Coronary artery (tissue), 2 donors: ENCODE measurements around the gene HOXA4.

Experiments
- DNase-seq: peaks from one replicate; pipeline ENCODE4 v3.0.0-alpha.2; 2017; ENCODE audit warnings: low spot score
- H3K27ac ChIP-seq, 2 donors: fragments of 200-600 bp; sonication (generic); one replicate each; pipeline ENCODE4 v1.5.1; 2016 to 2019
- H3K4me3 ChIP-seq: fragments of 200-600 bp; sonication (generic); 2 replicates; pipeline ENCODE4 v1.5.1; 2016; ENCODE audit warnings: mild to moderate bottlenecking, moderate library complexity
- CTCF ChIP-seq: fragments of 200-600 bp; sonication (generic); IDR thresholded peaks from one replicate; pipeline ENCODE4 v1.5.1; 2019; ENCODE audit warnings: antibody characterized with exemption

Gene HOXA4

GRCh38 chr7:27107391-27108381 is 22.9 kb downstream of the HOXA4 start:
- H3K4me3 ChIP-seq = peak overlapping the region; percentile 49
- H3K27ac ChIP-seq = peak overlapping the region in 1 of 2 donors; percentile 77
- no peak for TF ChIP-seq CTCF
- DNase-seq = no peak

- no peak for TF ChIP-seq CTCF
- peak overlapping the region; percentile 63 for H3K4me3 ChIP-seq
- DNase-seq = no peak
- peak overlapping the region in 1 of 2 donors; percentile 64 for H3K27ac ChIP-seq
Observed at GRCh38 chr7:27106901-27107240, 23.7 kb downstream of the HOXA4 start.

- DNase-seq = no peak
- no peak for TF ChIP-seq CTCF
- Histone ChIP-seq H3K4me3 (peak overlapping the region; percentile 63), H3K27ac (peak overlapping the region in 1 of 2 donors; percentile 64)
Observed at GRCh38 chr7:27106181-27106900, 24.2 kb downstream of the HOXA4 start.

- H3K27ac ChIP-seq = peak overlapping the region in 1 of 2 donors; percentile 64
- DNase-seq = no peak
- no peak overlapping the region for H3K4me3 ChIP-seq
- TF ChIP-seq CTCF = no peak
Observed at GRCh38 chr7:27105301-27106031, 25.1 kb downstream of the HOXA4 start.

GRCh38 chr7:27104341-27105058 is 26.1 kb downstream of the HOXA4 start:
- DNase-seq = no peak
- Histone ChIP-seq H3K27ac (no peak overlapping the region), H3K4me3 (no peak overlapping the region)
- no peak for TF ChIP-seq CTCF

GRCh38 chr7:27103489-27104226 is 26.9 kb downstream of the HOXA4 start:
- peak overlapping the region; percentile 51 for H3K4me3 ChIP-seq
- TF ChIP-seq CTCF = no peak
- peak overlapping the region in 1 of 2 donors; percentile 40 for H3K27ac ChIP-seq

More at GRCh38 chr7:27103489-27104226, 26.9 kb downstream of the HOXA4 start:
- no peak for DNase-seq
